HL-60 (cell line): ENCODE measurements around the gene ZMIZ1.

Source experiments
- SPI1 ChIP-seq: IDR thresholded peaks from 2 replicates; pipeline ENCODE4 v1.6.1; 2012; ENCODE audit warnings: low read depth, mild to moderate bottlenecking, borderline replicate concordance
- TF ChIP-seq, protein P1 (sequence below): IDR thresholded peaks from one replicate; pipeline ENCODE4 v1.5.1; 2011; ENCODE audit warnings: low read length, control low read depth, inconsistent platforms; ENCODE audit not compliant: insufficient read depth

DNA sequence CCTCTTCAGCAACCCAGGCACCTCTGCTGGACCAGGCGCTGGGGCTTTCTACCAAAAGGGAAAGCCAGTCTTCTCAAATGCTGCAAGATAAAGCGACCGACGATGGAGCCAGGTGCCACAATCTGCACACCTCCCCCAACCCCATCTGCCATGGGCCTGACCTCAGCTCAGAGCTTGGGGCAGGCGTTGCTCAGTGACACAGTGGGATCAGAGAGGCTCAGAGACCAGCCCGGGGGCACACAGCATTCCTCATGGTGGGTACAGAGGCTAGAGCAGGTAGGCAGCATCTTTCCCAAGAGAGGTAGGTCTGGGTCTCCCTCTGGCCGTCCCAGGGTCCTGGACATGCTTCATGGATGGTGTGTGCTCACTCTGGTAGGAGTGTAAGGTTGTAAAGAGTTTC, 56.3 kb downstream of the ZMIZ1 start:
- TF ChIP-seq, protein P1, sequence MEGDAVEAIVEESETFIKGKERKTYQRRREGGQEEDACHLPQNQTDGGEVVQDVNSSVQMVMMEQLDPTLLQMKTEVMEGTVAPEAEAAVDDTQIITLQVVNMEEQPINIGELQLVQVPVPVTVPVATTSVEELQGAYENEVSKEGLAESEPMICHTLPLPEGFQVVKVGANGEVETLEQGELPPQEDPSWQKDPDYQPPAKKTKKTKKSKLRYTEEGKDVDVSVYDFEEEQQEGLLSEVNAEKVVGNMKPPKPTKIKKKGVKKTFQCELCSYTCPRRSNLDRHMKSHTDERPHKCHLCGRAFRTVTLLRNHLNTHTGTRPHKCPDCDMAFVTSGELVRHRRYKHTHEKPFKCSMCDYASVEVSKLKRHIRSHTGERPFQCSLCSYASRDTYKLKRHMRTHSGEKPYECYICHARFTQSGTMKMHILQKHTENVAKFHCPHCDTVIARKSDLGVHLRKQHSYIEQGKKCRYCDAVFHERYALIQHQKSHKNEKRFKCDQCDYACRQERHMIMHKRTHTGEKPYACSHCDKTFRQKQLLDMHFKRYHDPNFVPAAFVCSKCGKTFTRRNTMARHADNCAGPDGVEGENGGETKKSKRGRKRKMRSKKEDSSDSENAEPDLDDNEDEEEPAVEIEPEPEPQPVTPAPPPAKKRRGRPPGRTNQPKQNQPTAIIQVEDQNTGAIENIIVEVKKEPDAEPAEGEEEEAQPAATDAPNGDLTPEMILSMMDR, result no peak
- no peak for TF ChIP-seq SPI1
